ENCODE results near the gene NMNAT2.

GRCh38 chr1:183267646-183268431, 150.3 kb downstream of the NMNAT2 start:
- TF ChIP-seq EP300 (IDR thresholded peaks at IDR 0.05) (no peak), POLR2A (IDR thresholded peaks at IDR 0.05) (no peak)

Data from upper lobe of left lung (tissue), 4 donors.